ENCODE data around the gene H6PD.

GRCh38 chr1:9251501-9251900 is 16.9 kb downstream of the H6PD start:
- TF ChIP-seq CREB5 (CRISPR knock-in tag; IDR thresholded peaks at IDR 0.05; ENCODE audit: low read depth) (no peak), BACH2 (CRISPR knock-in tag; IDR thresholded peaks at IDR 0.05; ENCODE audit: borderline replicate concordance) (no peak), PATZ1 (CRISPR knock-in tag; IDR thresholded peaks at IDR 0.05; ENCODE audit: borderline replicate concordance) (no peak), PPARA (CRISPR knock-in tag; IDR thresholded peaks at IDR 0.05; ENCODE audit: borderline replicate concordance) (no peak), RARB (CRISPR knock-in tag; IDR thresholded peaks at IDR 0.05) (no peak), ZFP30 (CRISPR knock-in tag; IDR thresholded peaks at IDR 0.05) (no peak)

Measured in SK-N-SH treated with all-trans-retinoic acid at 6 μM for 48 hours (cell line).